Measurements from ENCODE around the gene MLXIP.
"Not testable (repeated sequence)": the region's sequence is repeated elsewhere in the genome, so short reads cannot be mapped to it uniquely, and the experiment has no call there.

The MLXIP gene

DNA sequence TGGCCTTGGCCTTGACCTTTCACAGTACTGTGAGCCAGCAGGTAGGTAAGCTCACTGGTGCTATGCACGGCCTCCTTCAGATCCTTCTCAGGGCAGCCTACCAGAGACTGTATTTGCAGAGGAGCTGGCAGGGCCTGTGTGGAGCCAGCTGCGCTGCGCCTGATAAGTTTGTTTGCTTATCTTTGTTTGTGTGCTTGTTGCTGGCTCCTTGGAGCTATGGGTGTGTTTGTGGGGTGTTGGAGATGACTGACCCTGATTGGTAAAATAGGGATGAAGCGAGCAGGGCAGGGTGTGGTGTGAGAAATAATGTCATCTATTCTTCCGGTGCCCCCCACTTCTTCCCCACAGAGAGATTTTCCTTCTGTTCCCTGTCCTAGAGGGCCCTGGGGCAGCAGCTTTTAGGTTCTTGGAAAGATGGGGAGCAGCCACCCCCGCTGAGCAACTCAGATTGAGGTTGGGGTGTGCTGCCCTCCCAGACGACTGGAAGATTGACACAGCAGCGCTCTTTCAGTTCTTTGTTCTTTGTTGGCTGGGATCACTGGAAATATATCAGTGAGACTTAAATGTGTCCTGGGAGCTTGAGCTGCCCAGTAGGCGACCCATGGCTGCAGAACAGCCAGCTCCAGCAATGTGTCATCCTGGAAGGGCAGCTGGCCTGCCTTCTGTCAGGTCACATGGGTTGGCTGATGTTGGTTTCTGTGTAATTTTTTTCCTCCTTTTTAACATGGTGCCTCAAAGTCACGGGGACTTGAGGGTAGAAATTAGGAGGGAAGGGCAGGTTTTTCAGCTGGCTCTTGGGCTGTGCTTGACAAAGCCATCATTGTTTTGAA lies 19.6 kb downstream of the MLXIP start:
- DNase-seq: no peak

GRCh38 chr12:122099280-122099749 lies 20.8 kb downstream of the MLXIP start:
- no peak for DNase-seq

DNA sequence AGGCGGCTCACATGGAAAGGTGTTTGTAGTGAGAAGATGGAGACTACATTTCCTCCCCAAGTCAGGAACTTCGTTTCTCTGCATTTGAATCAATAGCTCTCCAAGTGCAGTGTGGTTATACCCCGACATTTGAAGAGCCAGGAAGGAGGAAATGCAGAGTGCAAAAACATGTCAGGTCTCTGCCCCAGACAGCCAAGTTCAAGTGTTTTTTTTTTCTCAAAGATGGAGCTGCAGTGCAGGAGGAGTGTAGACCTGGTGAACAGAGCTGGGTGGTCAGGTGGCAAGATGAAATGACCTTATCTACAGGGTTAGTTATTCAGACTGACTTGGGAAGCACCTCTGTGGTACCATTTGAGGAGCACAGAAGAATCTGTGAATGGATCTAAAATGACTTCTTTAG lies 21.3 kb downstream of the MLXIP start:
- no peak for DNase-seq

- DNase-seq: peak; percentile 21
These were observed 22.0 kb downstream of the MLXIP start for GRCh38 chr12:122100568-122100967.

- no peak for DNase-seq
These were observed 23.8 kb downstream of the MLXIP start for GRCh38 chr12:122102331-122102730.

DNA sequence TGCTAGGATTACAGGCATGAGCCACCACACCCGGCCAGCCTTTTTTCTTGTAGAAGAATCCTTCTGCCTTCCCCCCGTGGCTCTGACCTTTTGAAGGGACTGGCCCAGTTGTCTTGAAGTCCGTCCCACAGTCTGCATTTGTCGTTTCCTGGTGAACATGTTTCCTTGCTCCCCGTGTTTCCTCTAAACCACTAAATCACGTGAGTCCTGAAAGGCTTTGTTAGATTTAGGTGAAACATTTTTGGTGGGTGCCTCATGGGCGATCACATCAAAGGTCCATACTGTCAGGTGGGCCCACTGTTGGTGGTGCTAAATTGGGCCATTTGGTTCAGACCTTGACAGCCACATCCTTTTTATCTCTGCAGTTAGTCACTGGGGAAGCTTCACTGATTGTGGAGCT lies 26.3 kb downstream of the MLXIP start:
- DNase-seq: no peak

DNA sequence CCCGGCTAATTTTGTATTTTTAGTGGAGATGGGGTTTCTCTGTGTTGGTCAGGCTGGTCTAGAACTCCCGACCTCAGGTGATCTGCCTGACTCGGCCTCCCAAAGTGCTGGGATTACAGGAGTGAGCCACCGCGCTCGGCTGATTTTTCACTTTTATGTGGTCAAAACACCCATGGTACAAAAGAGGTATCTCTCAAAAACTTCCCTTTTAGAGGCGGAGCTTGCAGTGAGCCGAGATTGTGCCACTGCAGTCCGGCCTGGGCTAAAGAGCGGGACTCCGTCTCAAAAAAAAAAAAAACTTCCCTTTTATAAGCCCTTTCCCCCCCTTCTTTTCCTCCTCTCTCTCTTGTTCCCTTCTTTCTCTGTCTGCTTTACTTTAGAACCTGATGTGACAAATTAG lies 26.9 kb downstream of the MLXIP start:
- not testable (repeated sequence) for DNase-seq

DNA sequence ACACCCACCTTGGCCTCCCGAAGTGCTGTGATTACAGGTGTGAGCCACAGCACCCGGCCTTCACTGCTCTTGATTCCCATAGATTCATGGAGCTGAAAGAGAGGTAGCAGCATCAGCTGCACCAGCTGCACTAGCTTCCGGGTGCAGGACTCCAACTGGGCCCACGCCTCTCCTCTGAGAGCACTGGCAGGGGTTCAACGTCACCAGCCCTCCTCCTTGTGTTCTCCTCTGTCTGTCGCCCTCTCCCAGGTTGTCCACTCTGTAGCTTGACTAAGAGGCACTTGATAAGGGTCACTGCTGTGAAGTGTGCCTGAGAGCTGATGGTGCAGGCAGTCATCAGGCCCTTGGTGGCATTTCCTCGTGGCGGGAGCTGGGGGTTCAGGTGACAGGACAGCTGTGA lies 28.3 kb downstream of the MLXIP start:
- peak; percentile 89 for DNase-seq

GRCh38 chr12:122107261-122107660 lies 28.7 kb downstream of the MLXIP start:
- DNase-seq: no peak

- peak; percentile 76 for DNase-seq
These were observed 32.6 kb downstream of the MLXIP start for GRCh38 chr12:122111089-122111641.

- no peak for DNase-seq
These were observed 38.4 kb downstream of the MLXIP start for GRCh38 chr12:122116707-122117535.

DNA sequence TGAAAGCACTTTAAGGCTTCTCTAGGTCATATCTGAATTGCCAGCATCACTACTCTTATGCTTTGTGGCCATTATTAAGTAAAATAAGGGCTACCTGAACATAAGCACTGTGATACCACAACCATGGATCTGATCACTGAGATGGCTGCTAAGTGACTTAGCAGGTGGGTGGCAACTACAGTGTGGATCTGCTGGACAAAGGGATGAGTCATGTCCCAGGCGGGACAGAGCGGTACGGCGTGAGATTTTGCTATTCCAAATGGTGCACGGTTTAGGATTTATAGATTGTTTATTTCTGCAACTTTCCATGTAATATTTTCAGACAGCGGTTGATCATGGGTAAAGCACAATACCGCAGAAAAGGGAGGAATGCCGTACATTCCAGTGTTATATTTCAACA lies 39.4 kb downstream of the MLXIP start:
- DNase-seq: no peak

- not testable (repeated sequence) for DNase-seq
These were observed 42.8 kb downstream of the MLXIP start for GRCh38 chr12:122121341-122121740.

DNA sequence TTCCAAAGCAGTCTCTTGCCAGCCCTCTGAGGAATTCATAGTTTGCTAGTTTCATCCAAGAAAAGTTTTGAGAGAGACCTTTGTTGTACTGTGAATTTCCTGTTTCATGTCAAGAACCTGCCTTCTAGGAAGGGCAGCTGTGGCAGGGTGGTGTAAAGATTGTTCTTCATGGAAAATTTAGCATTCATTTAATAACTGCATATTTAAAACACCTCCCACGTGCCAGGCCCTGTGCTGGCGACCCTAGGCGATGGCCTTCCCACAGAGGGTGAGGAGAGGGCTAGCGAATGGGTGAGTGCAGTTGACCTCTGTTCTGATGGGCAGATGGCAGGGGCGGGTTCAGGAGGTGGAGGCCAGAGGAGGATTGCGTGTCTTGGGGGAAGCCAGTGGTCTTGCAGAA lies 43.2 kb downstream of the MLXIP start:
- DNase-seq: no peak

- no peak for DNase-seq
These were observed 44.6 kb downstream of the MLXIP start for GRCh38 chr12:122123051-122123760.

GRCh38 chr12:122123761-122124145 lies 45.2 kb downstream of the MLXIP start:
- no peak for DNase-seq

- DNase-seq: no peak
These were observed 45.8 kb downstream of the MLXIP start for GRCh38 chr12:122124370-122124769.

GRCh38 chr12:122125452-122126341 lies 47.1 kb downstream of the MLXIP start:
- no peak for DNase-seq

DNA sequence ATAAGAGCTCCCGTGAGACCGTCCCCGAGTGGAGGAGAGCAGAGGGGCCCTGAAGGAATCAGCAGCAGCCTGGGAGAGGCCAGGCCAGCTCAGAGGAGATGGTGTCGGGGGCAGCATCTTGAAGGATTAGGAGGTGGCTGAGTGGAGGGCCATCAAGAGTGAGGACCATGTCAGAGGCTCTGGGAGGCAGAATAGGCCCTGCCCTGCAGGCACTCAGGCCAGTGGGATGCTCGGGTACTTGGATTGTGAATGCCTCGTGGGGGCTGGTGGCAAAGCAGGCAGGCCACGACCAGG lies 47.7 kb downstream of the MLXIP start:
- DNase-seq: no peak

DNA sequence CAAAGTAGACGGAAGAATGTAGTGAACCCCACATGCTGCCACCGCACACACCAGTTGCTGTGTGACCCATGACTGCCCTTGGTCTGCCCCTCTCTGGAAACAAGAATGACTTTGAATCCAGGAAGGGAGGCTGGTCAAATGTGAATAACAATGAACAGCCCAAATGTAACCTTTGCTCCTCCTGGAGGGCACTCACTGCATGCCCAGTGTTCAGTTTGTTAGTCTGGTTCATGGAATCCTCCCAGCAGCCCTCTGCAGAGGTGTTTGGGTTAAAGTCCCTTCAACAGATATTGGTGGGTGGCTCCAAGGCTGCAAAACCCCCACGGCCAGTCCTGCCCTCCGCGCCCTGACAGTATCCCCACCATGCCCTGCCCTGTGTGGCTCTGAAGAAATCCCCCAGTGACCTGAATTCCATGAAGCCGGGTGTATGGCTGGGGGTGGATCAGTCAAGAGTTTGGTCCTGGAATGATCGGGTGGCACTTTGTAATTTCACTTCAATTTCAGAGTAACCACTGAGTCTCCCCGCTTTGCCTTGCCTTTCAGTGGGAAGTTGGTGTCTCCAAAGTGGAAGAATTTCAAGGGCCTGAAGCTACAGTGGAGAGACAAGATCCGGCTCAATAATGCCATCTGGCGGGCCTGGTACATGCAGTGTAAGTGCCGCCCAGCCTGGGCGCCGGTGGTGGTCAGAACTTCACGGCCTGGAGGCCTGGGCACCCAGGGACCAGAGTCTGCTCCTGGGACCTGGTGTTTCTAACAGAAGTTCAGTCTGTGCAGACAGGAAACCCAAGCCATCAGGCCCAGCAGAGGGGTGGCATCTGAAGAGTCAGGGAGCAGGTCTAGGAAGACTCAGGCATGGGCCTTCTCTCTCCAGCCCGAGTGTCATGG lies 48.4 kb downstream of the MLXIP start:
- no peak for DNase-seq

- DNase-seq: no peak
These were observed 49.3 kb downstream of the MLXIP start for GRCh38 chr12:122127839-122128238.
